ENCODE data around the gene PITPNM3.
A peak's percentile ranks its signal among the peaks of the same experiment; 100 is the strongest.

PITPNM3 gene

DNA sequence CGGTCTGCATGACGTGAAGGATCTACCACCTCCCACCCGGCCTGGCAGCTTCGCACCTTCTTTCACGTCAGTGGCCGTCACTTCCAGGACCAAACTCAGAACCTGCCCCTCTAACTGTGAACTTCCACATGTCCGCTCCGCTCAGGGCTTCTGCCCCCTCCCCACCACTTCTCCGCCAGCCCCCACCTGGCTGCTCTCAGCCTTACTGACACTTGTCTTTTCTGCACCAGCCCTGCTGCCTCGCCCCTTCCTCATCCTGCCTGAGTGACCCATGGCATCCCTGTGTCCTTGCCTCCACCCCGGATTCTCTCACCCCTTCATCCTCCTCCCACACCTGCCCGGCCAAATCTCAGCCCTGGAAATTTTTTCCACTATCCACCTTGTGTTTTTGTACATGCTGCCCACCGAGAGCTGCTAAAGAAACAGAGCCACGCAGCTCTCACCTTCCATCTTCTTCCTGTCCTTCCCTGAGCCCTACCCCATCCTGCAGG, 97.8 kb downstream of the PITPNM3 start:
- DNase-seq, result no peak

DNA sequence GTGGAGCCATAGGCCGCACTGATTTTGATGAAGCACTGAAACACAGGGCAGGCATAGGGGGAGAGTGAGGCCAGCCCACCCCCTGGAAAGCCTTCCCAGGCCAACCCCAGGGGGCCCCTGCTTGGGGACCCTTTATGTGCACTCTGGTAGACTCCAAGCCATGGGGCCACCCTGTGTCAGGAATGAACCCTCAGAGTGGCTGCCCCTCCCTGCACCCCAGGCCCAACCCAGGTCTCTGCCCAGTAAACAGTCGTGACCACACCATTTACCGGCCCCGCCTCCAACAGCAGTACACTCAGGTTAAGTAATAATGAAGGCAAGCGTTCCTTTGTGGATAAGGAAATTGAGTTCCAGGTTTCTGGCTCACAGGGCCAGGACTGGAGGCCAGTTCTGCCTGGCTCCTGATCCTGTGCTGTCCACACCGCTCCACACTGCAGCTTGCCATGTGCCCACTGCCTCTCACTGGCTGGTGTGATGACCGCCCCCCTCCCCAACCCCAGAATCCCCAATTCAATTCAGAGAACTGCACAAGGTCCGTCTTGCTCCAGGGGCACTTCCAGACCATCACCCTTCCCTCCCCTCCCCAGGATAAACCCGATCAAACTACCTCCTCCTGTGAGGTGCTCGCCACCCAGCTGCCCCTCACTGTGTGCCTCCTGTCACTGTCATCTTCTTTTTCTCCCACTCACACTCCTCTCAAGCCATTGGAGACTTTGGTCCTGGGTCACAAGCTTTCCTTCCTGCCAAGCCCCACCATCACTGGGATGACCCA, 98.5 kb downstream of the PITPNM3 start:
- no peak for DNase-seq

DNA sequence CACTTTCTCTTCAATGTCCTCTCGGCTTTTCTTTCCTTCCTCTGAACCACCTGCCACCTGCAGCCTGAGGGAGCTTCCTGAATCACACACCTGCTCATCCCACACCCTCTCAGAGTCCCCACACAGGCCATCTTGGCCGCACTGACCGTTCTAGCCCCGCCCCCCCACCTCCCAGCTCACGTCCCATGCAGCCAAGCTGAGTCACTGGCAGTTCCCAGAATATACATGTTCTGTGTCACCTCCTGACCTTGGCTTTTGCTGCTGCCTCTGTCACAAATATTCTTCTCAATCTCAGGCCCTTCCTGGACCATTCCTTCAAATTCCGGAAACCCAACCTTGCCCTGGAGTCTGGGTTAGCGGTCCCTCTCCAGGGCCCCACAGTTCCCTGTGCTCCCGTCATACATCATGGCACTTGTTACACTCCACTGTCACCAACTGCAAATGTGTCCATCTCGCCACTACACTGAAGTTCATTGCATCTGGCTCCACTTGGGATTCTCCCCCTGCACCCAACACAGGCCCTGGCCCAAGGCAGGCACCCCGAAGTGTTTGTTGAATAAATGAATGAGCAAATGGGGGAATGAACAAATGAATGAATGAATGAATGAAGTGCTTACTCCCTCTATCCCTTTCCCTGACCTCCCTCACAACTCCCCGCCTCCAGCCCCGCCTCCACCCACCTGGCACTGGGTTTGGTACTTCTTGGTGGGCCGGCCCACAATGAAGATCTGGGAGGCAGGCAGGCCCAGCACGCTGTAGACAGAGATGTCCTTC, 99.3 kb downstream of the PITPNM3 start:
- no peak for DNase-seq

DNA sequence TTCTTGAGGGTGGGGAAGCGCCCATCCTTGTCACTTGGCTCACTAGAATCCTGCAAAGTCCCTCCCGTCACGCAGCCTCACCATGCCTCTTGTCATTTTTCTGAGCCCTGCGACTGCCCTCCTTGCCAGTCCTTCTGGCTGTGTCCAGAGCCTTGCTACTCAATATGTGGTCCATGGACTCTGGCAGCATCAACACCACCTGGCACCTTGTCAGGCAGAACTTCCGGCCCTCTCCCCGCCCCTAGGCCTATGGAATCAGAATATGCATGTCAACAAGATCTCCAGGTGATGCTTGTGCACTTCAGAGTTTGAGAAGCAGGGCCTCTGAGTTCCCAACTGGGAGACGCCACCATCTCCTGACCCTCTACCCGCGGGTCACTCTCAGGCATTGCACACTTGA, 100.0 kb downstream of the PITPNM3 start:
- no peak for DNase-seq

GRCh38 chr17:6455321-6455705, 101.0 kb downstream of the PITPNM3 start:
- peak; percentile 43 for DNase-seq

DNA sequence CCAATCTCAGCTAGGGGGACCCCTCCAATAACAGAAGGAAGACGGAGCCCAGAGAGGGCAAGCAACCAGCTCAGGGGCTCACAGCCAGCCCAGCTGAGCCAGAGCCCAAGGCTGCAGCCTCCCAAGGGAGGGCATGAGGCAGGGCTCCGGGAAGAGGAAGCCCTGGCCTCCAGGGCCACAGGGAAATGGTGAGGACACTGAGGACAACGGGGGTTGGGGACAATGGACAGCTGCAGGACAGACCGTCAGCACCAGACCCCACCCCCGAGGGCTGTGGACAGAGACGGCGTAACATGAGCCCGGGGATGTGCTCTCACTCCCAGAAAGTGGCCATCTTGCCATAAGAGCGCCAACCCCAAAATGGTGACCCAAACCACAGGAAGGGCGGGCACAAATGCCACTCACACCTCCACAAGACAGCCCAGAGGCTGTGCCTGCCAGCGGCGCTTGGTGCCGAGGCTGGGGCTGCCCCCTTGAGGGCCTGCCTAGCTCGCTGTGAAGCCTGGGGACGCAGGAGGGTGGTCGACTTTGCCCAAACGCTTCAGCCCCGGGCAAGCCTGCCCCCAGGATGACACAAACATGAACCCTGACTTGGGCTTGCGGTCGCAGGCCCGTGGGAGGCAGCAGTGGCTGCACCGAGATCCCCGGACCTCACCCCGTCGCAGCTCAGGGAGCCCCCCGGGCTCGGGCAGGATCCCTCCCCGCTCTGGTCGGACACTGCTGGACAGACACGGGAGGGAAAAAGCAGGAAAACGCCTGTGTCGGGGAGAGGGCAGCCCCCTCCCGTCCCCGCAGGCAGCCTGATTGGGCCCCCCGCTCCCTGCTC, 101.6 kb downstream of the PITPNM3 start:
- DNase-seq, result no peak

DNA sequence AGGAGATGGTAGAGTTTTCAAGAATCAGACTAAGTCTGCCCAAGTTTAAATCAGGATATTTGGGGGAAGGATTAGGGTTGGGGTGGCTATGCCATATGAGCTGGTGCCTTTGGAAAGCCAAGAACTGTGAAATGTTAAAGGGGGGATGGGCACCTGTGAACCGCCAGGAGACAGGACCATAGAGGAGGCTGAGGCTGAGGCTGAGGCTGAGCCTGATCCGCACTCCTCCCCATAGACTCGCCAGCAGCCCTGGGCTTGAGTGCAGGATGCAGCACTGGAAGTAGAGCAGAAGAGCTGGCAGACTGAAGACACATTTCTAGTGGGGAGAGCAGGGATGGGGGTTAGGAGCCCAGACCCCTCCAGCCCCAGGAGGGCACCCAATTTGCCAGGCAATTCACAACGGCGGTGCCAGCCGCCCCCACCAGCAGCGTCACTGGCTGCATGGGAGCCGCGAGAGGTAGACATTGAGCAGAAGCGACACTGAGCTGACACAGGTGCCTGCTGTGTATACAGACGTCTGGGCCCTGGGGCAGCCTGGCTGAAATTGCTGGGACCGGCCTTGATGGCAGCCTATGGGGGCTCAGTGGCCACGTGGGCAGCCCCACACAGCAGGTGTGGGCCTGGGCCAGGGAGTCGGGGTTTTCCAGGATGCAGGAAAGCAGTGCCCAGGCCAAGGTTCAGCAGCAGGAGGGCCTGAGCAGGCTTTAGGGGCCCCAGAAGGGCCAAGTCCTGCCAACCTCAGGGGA, 102.9 kb downstream of the PITPNM3 start:
- no peak for DNase-seq

DNA sequence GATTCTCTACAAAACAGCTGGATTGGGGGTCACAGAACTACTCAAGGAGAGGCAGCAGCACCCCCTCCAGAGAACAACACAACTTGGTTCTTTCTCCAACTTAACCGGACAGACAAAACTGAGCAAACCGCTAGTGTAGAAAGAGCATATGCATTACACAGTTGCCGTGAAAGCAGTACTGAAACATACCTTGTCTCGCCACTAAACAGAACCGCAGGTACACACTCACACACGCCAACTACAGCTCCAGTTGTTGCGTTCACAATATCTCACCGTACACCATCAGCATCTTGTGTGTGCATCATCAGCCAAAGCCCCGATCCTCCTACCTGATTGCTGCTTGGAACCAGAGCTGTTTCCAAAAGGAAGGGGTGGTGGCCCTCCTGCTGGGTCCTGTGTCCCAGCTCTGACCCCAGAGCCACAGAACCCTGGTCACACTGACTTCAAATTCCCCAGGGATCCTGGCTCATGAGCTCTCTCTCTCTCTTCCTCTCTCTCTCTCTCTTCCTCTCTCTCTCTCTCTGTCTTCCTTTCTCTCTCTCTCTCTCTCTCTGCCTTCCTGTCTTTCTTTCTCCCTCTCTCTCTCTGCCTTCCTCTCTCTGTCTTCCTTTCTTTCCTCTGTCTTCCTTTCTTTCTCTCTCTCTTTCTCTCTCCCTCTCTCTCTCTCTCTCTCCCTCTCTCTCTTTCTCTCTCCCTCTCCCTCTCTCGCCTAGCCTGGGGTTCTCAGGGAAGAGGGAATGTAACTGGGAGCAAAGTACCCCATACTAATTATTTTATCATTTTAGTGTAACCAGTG, 103.7 kb downstream of the PITPNM3 start:
- DNase-seq, result no peak

GRCh38 chr17:6450926-6451832, 105.2 kb downstream of the PITPNM3 start:
- no peak for DNase-seq

- no peak for DNase-seq
These were observed 107.0 kb downstream of the PITPNM3 start for GRCh38 chr17:6449307-6449706.

DNA sequence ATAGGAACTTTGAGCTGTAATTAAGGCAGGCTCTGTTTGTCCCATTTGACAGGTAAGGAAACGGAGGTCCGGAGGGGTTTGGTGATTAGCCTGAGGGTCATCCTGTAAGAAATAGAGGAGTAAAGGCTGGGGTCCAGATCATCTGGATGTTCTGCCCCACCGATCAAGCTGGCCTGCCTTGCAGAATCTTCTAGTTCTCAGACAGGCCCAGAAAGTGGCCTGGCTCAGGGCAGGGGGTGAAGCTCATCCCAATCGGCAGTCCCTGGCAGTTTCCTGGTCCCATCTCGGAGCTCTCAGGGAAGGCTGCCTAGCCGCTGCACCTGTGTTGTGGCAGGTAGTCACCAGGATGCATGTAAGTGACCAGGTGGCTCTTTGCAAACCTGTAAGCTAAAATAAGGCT, 107.9 kb downstream of the PITPNM3 start:
- DNase-seq, result no peak

DNA sequence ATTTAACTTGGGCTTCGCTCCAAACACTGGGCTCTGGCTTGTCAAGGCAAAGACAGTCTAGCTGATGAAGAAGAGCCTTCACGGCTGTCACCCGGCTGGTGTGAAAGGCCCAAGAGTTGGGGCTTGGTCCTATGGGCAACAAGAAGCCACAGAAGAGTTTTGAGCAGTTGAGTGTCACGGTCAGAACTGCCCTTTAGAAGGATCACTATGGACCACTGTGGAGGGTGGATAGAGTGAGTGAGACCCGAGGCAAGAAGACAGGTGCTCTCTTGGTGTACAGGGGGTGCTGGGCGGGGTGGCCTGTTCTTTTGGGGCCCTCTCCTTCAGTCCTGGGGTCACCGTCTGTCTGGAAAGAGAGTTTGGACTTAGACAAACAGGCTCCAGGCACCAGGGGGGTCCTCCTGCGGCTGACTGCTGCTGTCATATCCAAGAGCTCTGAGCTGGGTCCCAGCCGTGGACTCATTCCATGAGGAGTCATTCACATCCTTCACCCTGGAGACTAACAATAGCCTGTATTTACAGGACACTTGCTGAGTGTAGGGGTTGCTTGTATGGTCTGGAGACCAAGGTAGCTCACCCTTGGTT, 109.7 kb downstream of the PITPNM3 start:
- DNase-seq, result no peak

GRCh38 chr17:6444571-6445335, 111.6 kb downstream of the PITPNM3 start:
- DNase-seq, result no peak

DNA sequence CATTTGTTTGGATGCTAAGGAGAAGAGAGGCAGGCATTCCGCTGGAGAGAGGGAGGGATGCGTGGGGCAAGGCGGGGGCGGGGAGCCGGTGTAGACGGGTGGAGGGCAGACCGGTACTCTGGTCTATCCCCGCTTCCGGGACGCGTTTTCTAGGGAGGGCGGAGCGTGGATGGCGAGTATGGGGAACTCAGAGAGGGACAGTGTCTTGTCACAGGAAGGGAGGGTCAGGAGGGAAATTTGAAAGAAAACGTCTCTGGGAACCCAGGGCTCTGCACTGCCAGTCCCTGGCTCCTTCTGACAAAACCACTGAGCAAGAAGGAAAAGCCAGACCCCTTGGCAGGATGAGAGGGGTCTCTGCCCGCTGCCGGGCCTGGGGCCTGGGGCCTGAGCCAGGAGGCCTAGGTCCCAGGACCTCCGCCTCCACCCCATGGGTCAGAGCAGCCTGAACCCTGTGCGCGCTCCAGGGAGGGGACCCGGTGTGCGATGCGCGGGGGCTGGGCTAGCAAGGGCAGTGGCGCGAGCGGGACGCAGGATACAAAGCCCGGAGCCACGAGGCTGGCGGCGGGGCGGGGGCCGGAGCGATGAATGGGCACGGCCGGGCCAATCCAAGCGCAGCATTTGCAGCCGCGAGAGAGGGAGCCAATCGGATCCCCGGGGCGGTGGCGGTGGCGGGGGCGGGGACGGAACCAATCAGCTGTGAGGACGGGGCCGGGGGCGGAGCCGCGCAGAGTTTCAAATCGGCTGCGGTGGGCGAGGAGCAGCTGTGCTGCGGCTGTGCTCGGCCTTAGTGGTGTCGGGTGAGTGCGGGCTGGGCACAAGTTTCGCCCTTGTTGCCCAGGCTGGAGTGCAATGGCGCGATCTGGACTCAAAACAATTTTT, 112.4 kb downstream of the PITPNM3 start, which contains the start of gene PIMREG:
Gene PIMREG (plus strand): TSS at position 764 of the 879 bp plus-strand sequence. CDS start 656 bp downstream, outside the sequence.
- peak; percentile 95 for DNase-seq

DNA sequence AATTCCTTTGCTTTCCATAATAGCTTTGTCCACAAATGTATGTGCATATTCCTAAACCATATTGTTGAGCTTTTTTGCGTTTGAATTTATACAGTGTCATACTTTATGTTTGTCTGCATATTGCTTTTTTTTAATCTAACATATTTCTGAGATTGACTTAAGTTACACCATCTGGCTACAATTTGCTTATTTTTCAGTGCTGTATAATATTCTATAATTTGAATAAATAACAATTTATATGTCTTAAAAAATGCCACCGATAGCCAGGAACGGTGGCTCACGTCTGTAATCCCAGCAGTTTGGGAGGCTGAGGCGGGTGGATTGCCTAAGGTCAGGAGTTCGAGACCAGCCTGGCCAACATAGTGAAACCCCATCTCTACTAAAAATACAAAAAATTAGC, 113.6 kb downstream of the PITPNM3 start:
- no peak for DNase-seq

DNA sequence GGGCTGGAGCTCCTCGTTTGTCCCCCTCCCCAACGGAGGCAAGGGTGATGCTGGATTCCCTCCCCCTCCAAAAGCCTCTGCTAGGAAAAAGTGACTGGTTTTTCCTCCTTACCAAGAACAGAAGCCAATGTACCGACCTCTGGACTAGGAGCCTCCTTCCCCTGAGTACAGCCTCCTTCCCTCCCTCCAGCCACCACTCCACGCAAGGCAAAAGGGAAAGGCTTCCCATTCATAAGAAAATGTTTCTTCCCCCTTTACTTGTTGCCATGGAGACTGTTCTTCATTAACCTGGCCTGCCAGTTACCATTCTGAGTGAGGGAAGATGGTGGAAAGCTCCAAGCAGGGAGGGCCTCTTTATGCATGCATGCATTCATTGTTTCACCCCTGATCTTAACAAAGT, 116.4 kb downstream of the PITPNM3 start:
- DNase-seq, result peak; percentile 10

DNA sequence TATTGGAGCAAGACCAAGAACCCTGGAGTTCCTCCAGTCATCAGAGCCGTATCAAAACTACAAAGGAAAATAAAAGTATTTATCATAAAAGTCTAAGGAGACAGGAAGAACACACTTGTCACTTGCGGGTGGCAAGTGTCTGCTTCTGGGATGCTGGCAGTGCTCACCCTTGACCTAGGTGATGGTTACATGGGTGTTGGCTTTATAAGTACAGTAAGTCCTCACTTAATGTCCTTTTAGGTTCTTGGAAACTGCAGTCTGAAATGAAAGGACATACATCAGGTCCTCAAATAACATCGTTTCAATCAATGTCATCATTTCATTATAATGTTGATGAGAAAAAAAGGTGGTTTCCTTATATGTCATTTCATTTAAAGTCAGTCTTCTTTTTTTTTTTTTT, 118.4 kb downstream of the PITPNM3 start:
- no peak for DNase-seq

DNA sequence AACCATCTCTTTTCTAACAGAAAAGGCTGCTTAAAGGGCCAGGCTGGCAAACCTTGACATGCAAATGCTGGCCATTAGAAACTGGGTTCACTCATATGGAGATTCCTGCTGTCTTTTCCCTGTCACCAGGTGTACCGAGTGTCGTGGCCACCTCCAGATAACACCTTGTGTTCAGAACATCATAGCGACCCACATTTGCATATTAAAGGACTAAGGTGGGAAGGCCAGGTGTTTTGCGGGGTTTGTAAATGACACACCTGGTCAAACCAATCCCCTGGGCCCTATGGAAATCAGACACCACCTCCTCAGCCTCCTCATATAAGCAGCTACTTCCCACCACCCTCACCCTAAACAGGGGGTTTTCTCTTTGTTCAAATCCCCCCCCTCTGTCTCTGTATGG, 118.9 kb downstream of the PITPNM3 start:
- peak; percentile 47 for DNase-seq

Data from NCI-H1436 (cell line).